ENCODE measurements around the gene RAD54L.
"Not testable (repeated sequence)": the region's sequence is repeated elsewhere in the genome, so short reads cannot be mapped to it uniquely, and the experiment has no call there.

GRCh38 chr1:46319301-46319700 lies 71.7 kb downstream of the RAD54L start:
- not testable (repeated sequence) for TF ChIP-seq CTCF, POLR2A (IDR thresholded peaks at IDR 0.05)

All from breast epithelium (tissue), 3 donors.